Peyer's patch (tissue), 4 donors: Measurements from ENCODE around the gene TRAF3. TPM values are rescaled to one million over a fixed set of nuclear protein-coding genes. Genes with fewer than 3 reads are reported as not detected.
A peak's percentile ranks its signal among the peaks of the same experiment; 100 is the strongest.
"Not testable (repeated sequence)": the region's sequence is repeated elsewhere in the genome, so short reads cannot be mapped to it uniquely, and the experiment has no call there.

ENCODE experiments used
- DNase-seq, 3 donors: peaks; one replicate each; pipeline ENCODE4 v3.0.0-alpha.2; 2017 to 2019
- H3K27ac ChIP-seq, 4 donors: fragments of 200-600 bp; sonication (generic); one replicate each; pipeline ENCODE4 v1.5.1; 2016 to 2019
- H3K27me3 ChIP-seq, 2 donors: fragments of 200-600 bp; sonication (generic); one replicate each; pipeline ENCODE4 v1.5.1; 2019
- H3K36me3 ChIP-seq, 3 donors: fragments of 200-600 bp; sonication (generic); one replicate each; pipeline ENCODE4 v1.5.1; 2016 to 2019
- H3K4me1 ChIP-seq, 4 donors: fragments of 200-600 bp; sonication (generic); one replicate each; pipeline ENCODE4 v1.5.1; 2016 to 2019
- H3K4me3 ChIP-seq, 4 donors: fragments of 200-600 bp; sonication (generic); 1 replicate in 3 of 4; 2 replicates in 1 of 4; pipeline ENCODE4 v1.5.1; 2016 to 2019; ENCODE audit warnings: mild to moderate bottlenecking in 1 of 4
- H3K9me3 ChIP-seq, 4 donors: fragments of 200-600 bp; sonication (generic); one replicate each; pipeline ENCODE4 v1.5.1; 2016 to 2019; ENCODE audit warnings: mild to moderate bottlenecking in 1 of 4
- CTCF ChIP-seq, 6 experiments: fragments of 450-650 bp in 4 of 6; fragments of 200-600 bp in 2 of 6; sonication (generic) in 1 of 6; IDR thresholded peaks; one replicate each; pipeline ENCODE4 v1.5.1; 2017 to 2019; ENCODE audit warnings: antibody characterized with exemption in 6 of 6, mild to moderate bottlenecking in 3 of 6, moderate library complexity in 1 of 6
- POLR2A ChIP-seq, 2 donors: fragments of 450-650 bp; IDR thresholded peaks; one replicate each; pipeline ENCODE4 v1.5.1; 2017; ENCODE audit warnings: antibody characterized with exemption in 2 of 2, mild to moderate bottlenecking in 2 of 2, moderate library complexity in 2 of 2
- total RNA-seq, 4 donors: library from RNA; depleted of rRNA; stranded (reverse); fragments of >200 nt; gene quantifications; one replicate each; pipeline ENCODE4 v1.1.0, GENCODE V29; 2016

Gene TRAF3
- total RNA-seq, 4 donors from 2014 or later: 31.7 to 47.8 (median 41.8) TPM

GRCh38 chr14:102891111-102891510, 113.9 kb downstream of the TRAF3 start:
- Histone ChIP-seq H3K27ac (no peak overlapping the region), H3K27me3 (no peaks in the 10 kb centered on the region), H3K4me1 (peaks cover 0 to 16% (median 3%) of the 10 kb centered on the region in 4 donors), H3K4me3 (no peak overlapping the region), H3K36me3 (peaks cover 0 to 35% (median 0%) of the 10 kb centered on the region in 3 donors), H3K9me3 (no peaks in the 10 kb centered on the region)
- peak in 1 of 3 donors; percentile 44 for DNase-seq
- TF ChIP-seq CTCF (IDR thresholded peaks at IDR 0.05) (no peak), POLR2A (IDR thresholded peaks at IDR 0.05) (no peak)

- H3K9me3 ChIP-seq: no peaks in the 10 kb centered on the region
- no peak for DNase-seq
- H3K36me3 ChIP-seq: peaks cover 0 to 33% (median 0%) of the 10 kb centered on the region in 3 donors
- H3K27me3 ChIP-seq: no peaks in the 10 kb centered on the region
- TF ChIP-seq POLR2A (IDR thresholded peaks at IDR 0.05): no peak
- H3K4me1 ChIP-seq: peaks cover 0 to 16% (median 2%) of the 10 kb centered on the region in 4 donors
- no peak overlapping the region for H3K27ac ChIP-seq
- H3K4me3 ChIP-seq: no peak overlapping the region
Observed at GRCh38 chr14:102891556-102891955, 114.3 kb downstream of the TRAF3 start.

GRCh38 chr14:102892651-102893050, 115.4 kb downstream of the TRAF3 start:
- TF ChIP-seq POLR2A (IDR thresholded peaks at IDR 0.05) (no peak), CTCF (IDR thresholded peaks at IDR 0.05) (no peak)
- Histone ChIP-seq H3K4me3 (no peak overlapping the region), H3K27ac (peak overlapping the region in 1 of 4 donors; percentile 54), H3K4me1 (peaks cover 0 to 10% (median 0%) of the 10 kb centered on the region in 4 donors), H3K9me3 (no peaks in the 10 kb centered on the region), H3K27me3 (no peaks in the 10 kb centered on the region), H3K36me3 (peaks cover 0 to 37% (median 0%) of the 10 kb centered on the region in 3 donors)
- DNase-seq: peak in 1 of 3 donors; percentile 10

GRCh38 chr14:102893452-102893851, 116.2 kb downstream of the TRAF3 start:
- Histone ChIP-seq H3K36me3 (peaks cover 0 to 35% (median 0%) of the 10 kb centered on the region in 3 donors), H3K4me3 (no peak overlapping the region), H3K27me3 (no peaks in the 10 kb centered on the region), H3K9me3 (no peaks in the 10 kb centered on the region), H3K27ac (peak overlapping the region in 1 of 4 donors; percentile 42), H3K4me1 (peaks cover 0 to 10% (median 1%) of the 10 kb centered on the region in 4 donors)
- no peak for TF ChIP-seq CTCF (IDR thresholded peaks at IDR 0.05)
- DNase-seq: peak in 1 of 3 donors; percentile 76

- not testable (repeated sequence) for H3K27me3 ChIP-seq, H3K27ac ChIP-seq, DNase-seq, H3K9me3 ChIP-seq, H3K4me3 ChIP-seq
- H3K36me3 ChIP-seq: peaks cover 0 to 30% (median 0%) of the 10 kb centered on the region in 3 donors
- H3K4me1 ChIP-seq: peaks cover 0 to 20% (median 9%) of the 10 kb centered on the region in 4 donors
Observed at GRCh38 chr14:102896735-102897134, 119.5 kb downstream of the TRAF3 start.

- H3K27me3 ChIP-seq: no peaks in the 10 kb centered on the region
- H3K36me3 ChIP-seq: peaks cover 0 to 30% (median 0%) of the 10 kb centered on the region in 3 donors
- TF ChIP-seq POLR2A (IDR thresholded peaks at IDR 0.05): no peak
- H3K4me1 ChIP-seq: peaks cover 0 to 27% (median 12%) of the 10 kb centered on the region in 4 donors
- no peak overlapping the region for H3K27ac ChIP-seq
- DNase-seq: peak in 1 of 3 donors; percentile 30
- H3K9me3 ChIP-seq: no peaks in the 10 kb centered on the region
- H3K4me3 ChIP-seq: no peak overlapping the region
Observed at GRCh38 chr14:102897299-102898027, 120.2 kb downstream of the TRAF3 start.

GRCh38 chr14:102898298-102898697, 121.0 kb downstream of the TRAF3 start:
- H3K27me3 ChIP-seq: no peaks in the 10 kb centered on the region
- no peak for TF ChIP-seq POLR2A (IDR thresholded peaks at IDR 0.05)
- TF ChIP-seq CTCF (IDR thresholded peaks at IDR 0.05): no peak
- H3K4me1 ChIP-seq: peaks cover 0 to 32% (median 14%) of the 10 kb centered on the region in 4 donors
- peak in 1 of 3 donors; percentile 15 for DNase-seq
- H3K27ac ChIP-seq: peak overlapping the region in 2 of 4 donors; percentile 55 to 82
- H3K9me3 ChIP-seq: no peaks in the 10 kb centered on the region
- no peak overlapping the region for H3K4me3 ChIP-seq
- peaks cover 0 to 36% (median 0%) of the 10 kb centered on the region in 3 donors for H3K36me3 ChIP-seq
